ACHN (cell line): ENCODE measurements around the gene NCEH1.

Experiments used
- DNase-seq: peaks from one replicate; pipeline ENCODE4 v3.0.0-alpha.2; 2015
- in situ Hi-C: cut with HindIII; loops from 2 replicates; pipeline ENCODE4 v1.10.0; 2017; ENCODE audit warnings: low sequenced_read_pairs, low pct_ligation_motif_present, low pct_unique_long_range_greater_than_20kb

NCEH1 gene

DNA sequence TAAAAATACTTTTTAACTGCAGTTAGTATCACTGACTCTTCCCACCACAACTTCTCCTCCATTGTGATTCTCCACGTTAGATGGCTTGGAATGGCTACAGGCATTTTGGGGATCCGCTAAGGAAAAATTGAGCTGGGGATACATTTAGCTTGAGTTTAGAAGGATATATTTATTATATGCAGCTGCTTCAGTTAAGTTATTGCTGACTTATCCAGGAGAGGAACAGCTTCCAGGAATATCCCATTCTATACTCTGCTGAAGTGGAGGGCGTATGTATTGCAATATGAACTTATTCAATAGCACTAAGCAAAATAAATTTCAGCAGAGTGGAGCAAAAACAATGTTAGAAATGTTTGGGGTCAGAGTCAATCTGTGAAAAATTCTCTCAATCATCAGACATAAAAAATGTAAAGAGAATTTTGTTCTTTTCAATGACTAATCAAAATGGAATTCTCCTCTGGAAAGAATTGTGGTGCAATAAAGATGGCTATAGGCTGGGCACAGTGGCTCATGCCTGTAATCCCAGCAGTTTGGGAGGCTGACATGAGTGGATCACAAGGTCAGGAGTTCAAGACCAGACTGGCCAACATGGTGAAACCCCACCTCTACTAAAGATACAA lies 84.7 kb downstream of the NCEH1 start:
- DNase-seq, result peak; percentile 46
- in situ Hi-C loops, result no loop called here

DNA sequence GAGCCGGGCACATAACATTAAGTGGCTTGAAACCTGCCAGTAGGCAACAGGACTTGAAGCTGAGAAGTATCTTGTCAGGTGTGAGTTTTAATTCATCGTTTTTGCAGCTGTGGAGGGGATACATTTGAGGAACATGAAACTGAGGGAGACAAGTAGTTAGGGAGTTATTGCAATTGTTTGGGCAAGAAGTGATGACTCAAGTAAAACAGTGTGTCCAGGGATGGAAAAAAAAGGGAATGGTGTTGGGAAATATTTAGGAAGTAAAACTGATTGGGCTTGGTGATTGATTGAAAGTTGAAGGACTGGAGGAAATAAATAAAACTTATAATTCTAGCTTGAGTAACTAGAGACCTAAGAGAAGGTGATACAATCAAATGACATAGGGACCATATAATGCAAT lies 85.5 kb downstream of the NCEH1 start:
- in situ Hi-C loops, result no loop called here

DNA sequence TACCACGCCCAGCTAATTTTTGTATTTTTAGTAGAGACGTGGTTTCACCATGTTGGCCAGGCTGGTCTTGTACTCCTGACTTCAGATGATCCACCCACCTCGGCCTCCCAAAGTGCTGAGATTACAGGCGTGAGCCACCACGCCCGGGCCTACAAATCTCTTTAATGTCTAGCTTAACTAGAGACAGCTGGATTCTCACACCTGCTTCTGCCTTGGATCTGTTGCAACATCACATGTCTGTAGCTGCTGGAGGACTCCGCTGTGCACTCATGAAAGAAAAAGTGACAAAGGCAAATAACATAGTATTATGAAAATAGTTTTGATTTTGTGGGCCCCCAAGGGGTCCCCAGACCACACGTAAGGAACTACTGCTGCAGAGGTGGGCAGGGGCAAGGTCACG lies 85.9 kb downstream of the NCEH1 start:
- in situ Hi-C loops, result no loop called here
- no peak for DNase-seq

More for the DNA sequence above, 85.5 kb downstream of the NCEH1 start:
- DNase-seq, result no peak

DNA sequence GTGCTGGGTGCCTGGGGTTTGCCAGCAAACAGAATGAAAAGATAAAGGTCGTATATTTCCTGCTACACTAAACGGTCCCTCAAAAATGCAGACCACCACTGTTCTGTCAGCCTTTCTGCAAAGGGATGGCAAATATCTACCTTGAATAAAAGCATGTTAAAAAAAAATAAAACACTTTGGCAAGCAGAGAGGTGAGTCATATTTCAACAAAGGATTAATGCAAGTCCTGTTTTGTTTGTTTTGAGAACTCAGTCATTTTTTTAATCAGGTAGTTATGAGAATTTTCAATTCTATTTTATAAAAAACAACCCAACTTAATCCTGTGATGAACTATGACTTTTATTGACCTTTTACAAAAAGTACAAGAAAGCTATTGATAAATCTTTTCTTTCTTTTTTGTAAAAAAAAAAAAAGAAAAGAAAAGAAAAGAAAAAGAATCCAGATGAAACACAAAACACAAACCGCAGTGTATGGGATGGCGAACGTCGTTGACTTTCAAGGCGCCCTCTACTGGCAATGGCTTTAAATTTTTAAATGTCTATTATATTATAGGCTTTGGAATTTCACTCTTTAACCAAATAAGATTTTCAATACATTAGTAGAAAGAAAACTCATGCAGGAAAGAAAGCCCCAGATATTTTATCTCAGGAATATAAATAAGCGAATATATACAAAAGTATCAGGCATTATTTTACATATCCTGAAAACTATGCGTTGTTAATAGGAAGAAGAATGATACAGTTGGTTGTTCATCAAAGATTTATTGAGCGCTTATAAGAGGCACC lies 87.8 kb downstream of the NCEH1 start:
- DNase-seq, result peak; percentile 60

DNA sequence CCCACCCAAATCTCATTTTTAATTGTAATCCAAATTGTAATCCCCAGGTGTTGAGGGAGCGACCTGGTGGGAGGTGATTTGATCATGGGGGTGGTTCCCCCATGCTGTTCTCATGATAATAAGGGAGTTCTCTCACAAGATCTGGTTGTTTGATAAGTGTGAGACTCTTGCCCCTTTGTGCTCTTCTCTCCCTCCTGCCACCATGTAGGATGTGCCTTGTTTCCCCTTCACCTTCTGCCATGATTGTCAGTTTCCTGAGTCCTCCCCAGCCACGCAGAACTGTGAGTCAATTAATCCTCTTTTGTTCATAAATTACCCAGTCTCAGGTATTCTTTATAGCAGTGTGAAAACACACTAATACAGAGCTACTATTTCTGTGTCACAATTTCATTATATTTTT lies 88.7 kb downstream of the NCEH1 start:
- in situ Hi-C loops, result no loop called here

More for the DNA sequence above, 87.8 kb downstream of the NCEH1 start:
- in situ Hi-C loops, result no loop called here

DNA sequence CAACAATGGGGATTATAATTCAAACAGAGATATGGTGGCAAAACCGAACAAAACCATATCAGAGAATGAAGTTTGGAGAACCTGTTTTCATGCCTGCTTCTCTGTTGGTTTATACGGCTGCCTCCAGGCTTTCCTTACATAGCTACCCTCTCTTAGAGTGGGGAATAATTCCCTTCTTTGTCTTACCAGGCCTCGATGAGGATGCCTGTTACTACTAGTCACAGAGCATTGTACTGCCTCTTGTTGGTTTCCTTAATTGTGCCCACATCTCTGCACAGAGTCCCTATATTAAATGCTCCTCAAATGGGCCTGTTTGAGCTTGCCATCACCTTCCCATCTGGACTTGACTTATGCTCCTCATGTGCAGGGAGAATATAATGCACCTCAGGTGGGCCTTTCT lies 92.9 kb downstream of the NCEH1 start:
- in situ Hi-C loops, result no loop called here
- no peak for DNase-seq

More for the DNA sequence above, 88.7 kb downstream of the NCEH1 start:
- no peak for DNase-seq

- in situ Hi-C loops, result no loop called here
- no peak for DNase-seq
Measured at GRCh38 chr3:172617013-172617706, 93.7 kb downstream of the NCEH1 start.

GRCh38 chr3:172616031-172616461 lies 94.8 kb downstream of the NCEH1 start:
- no peak for DNase-seq
- in situ Hi-C loops, result no loop called here

- DNase-seq, result no peak
- in situ Hi-C loops, result no loop called here
Measured at GRCh38 chr3:172615296-172615695, 95.6 kb downstream of the NCEH1 start.

GRCh38 chr3:172614340-172615274 lies 96.3 kb downstream of the NCEH1 start:
- in situ Hi-C loops, result no loop called here
- DNase-seq, result no peak

GRCh38 chr3:172613845-172614244 lies 97.0 kb downstream of the NCEH1 start:
- in situ Hi-C loops, result no loop called here

DNA sequence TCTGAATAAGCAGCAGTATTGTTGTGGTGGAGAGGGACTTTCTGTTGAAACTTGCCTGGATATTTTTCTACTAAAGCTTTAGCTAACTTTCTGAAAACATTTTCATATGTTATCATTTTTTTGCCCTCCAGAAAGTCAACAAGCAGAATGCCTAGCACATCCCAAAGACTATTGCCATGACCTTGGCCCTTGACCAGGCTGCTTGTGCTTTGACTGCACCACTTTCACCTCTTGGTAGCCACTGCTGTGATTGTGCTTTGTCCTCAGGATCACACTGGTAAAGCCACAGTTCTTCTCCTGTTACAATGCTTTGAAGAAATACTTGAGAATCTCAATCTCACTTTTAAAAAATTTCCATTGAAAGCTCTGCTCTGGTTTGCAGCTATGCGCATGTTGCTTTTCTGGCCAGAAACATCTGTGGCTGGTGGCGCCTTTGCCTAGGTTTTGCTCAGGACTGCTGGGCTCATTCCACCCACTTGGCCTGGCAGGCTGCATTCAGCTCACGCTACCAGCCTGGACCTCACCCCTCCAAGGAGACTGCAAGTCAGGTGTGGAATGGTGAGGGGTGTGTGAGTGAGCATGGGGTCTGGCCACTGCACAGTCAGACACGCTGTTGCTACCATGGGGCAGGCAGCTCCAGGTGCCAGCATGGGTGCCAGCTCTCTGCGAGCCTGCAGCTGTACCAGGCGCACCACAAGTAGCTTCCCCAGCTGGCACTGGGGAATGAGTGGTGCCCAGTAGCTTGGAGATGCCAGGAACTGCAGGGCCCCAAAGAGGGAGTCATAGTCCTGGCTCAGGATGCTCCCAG lies 97.8 kb downstream of the NCEH1 start:
- no peak for DNase-seq
- in situ Hi-C loops, result no loop called here

More at GRCh38 chr3:172613845-172614244, 97.0 kb downstream of the NCEH1 start:
- no peak for DNase-seq

DNA sequence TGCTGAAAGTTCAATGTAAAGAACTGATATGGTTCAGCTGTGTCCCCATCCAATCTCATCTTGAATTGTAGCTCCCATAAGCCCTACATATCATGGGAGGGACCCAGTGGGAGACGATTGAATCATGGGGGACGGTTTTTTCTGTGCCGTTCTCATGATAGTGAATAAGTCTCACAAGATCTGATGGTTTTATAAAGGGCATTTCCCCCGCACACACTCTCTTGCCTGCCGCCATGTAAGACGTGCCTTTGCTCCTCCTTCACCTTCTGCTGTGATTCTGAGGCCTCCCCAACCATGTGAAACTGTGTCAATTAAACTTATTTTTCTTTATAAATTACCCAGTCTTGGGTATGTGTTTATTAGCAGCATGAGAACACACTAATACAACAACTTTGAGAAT lies 101.1 kb downstream of the NCEH1 start:
- no peak for DNase-seq
- in situ Hi-C loops, result no loop called here

- in situ Hi-C loops, result no loop called here
- no peak for DNase-seq
Measured at GRCh38 chr3:172608575-172608974, 102.3 kb downstream of the NCEH1 start.

DNA sequence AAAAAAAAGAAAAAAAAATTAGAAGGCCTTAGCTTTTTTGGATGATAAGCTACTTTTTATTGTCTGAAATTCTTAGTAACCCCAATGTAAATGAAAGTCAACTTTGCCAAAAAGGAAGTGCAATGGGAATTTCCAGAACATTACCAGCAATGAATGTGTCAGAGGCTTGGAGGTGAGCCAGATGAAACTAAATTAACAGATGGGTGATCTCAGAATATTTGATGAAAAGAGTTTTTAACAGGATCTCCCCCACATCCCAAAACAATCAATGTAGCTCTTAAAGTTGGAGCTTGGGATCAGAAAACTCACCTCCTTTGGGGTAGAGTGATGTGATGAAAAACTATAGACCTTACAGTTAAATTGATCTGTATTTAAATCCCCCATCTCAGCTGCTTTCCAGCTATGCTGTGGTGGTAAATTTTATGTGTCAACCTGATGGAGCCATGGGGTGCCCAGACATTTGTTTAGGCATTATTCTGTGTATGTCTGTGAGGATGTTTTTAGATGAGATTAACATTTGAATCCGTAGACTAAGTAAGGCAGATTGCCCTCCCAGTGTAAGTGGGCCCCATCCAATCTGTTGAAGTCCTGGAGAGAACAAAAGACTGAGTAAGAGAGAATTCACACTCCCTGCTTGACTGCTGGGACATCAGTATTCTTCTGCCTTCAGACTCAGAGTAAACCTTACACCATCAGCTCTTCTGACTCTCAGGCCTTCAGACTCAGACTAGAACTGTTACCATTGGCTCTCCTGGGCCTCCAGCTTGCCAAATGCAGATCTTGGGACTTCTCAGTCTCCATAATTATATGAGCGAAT lies 103.4 kb downstream of the NCEH1 start:
- DNase-seq, result peak; percentile 76
- in situ Hi-C loops, result no loop called here

DNA sequence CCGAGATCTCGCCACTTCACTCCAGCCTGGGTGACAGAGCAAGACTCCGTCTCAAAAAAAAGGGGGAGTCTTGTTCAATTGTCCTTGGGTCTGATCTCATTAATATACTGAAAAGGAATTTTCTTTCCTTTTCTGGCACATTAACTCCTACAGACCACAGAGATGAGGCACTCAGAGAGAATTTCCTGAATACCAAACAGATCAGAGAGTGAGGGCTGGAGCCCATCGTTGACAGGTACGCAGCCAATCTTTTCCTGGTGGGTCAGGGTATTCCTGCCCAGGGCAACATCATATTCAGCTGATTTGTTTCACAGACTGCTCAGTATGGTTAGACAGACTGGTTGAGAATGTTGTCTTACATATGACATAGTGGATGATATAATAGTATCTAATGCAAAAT lies 104.8 kb downstream of the NCEH1 start:
- peak; percentile 90 for DNase-seq
- in situ Hi-C loops, result no loop called here
